GM21737 (cell line): ENCODE measurements around the gene NTM.

Experiments used
- ATAC-seq: cut with Tn5 transposase; IDR thresholded peaks from one replicate; pipeline ENCODE4 v1.9.1; 2021; ENCODE audit warnings: mild to moderate bottlenecking, moderate library complexity; ENCODE audit not compliant: unreplicated experiment

NTM gene

DNA sequence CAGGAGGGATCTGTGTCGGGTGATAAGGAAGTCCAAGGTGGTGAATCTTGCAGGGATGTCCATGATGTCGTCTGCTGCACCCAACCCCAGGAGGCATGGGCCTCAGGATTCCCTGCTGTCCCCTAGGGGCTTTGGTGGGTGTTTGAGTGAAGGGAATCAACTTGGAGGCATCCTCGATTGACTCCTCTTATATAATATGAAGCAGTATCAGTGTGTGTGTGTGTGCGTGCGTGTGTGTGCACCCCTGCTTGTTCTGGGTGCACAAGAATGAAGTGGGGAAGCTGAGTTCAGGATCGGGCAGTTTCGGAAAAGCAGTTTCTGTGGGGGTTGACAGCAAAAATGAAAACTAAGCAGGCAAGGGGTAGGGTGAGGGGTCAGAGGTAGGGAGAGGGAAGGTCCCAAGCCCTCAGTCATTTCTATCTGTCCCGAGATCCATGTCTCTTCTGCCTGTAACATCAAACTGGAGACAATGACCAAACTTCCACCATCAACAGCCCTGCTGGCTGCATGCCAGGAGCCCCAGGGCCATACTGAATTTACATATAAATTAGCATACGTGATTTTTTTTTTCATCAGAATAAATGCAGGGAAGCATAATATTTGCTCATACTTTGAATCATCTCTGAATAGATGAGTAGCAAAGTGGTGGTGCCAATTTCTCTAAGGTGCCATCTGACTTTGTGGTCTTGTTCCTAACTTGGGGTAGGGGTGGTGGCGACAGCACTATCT, 2.0 kb downstream of the NTM start:
- ATAC-seq = no peak

DNA sequence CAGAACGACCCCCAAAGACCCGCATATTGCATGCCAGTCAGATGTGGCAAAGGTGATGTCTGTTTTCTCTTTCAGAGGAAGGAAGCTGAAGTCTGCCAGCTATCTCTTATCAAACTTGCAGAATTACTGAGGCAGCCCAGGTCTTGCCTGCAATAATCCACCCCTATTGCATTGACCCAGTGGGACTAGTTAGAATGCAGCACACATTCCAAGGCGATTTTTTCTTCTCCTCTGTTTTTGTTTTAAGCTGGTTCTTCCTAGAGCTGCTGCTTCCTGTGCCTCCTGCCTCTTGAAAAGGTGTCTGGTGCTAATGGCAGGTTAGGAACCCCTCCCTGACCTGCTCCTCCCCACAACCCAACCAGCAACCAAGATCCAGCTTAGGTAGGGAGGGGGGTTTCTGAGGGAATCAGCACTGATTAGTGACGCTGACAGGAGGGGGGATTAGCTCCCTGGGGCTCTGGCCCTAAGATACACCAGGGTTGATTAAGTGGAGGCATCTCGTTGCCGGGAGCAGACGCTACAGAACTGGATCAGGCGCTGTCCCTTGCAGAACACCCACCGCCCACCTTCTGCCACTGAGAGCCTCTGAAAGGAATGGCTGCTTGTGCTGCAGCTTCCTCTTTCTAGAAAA, 2.8 kb downstream of the NTM start:
- no peak for ATAC-seq

DNA sequence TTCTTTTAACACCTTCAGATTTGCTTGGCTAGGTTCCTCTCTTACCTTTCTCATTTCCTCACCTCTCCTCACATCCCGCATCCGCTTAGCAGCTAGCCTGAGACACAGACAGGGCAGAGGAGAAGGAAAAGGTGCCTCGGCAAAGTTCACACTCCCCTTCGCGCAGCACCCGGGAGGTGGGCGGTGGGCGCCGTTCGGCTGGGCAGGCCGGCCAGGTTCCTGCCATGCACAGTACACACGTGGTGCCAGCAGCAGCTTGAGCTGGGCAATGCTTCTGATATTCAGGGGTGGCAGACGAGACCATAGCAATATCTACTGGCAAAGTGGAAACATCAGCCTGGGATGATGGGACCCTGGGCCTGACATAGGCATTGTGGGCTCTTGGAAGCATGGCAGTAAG, 3.3 kb downstream of the NTM start:
- no peak for ATAC-seq

DNA sequence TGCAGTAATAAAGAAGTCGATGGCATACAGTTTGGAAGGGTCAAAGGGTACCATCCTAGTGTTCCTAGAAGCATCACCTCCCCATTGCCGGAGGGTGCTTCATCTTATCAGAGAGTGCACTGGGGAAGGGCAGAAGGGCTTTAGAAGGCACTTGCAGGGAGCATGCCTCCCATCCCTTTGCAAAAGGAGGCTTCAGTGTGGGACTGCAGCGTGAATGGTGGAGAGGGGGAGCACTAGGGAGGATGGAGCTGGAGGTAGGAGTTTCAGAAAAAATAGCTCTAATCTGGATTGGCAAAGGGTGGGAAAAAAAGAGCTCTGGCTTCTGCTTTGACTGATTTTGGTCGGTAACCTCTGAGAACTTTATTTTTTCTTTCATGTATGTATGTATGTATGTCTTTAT, 5.0 kb downstream of the NTM start:
- no peak for ATAC-seq

DNA sequence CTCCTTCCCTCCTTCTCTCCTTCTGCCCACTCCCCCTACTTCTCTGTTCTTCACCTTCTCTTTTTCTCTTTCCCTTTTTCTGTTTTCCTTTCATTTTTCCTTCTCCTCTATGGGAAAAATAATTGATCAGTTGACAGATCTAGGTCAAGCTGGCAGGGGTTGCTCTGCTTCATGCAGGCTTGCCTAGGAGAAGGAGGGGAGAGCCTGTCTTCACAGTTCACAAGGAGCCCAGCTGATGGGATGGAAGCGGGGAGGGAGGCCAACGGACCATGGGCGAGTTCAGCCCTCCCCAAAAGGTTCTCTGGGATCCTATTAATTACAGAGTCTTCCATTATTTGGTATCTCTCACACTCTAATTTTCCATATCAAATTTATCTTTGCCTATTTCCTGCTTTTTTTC, 5.5 kb downstream of the NTM start:
- no peak for ATAC-seq

DNA sequence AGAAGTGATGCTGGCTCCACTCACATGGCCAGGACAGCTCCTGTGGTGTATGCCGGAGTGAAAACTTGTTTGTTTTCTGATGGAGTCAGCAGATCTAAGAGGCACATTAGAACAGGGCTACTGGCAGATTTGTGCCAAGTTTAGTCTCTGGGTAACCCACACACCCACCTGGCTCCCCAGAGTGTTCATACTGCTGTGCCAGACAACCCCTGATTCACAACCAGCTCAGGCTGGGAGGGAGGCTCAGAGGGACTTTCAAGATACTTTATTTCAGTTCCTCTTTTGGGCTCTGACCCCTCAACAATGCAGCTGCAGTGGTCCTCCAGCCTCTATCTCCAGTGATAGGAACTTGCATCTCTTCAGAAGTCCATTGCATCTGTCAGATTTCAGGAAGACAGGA, 8.5 kb downstream of the NTM start:
- ATAC-seq = peak; percentile 82

DNA sequence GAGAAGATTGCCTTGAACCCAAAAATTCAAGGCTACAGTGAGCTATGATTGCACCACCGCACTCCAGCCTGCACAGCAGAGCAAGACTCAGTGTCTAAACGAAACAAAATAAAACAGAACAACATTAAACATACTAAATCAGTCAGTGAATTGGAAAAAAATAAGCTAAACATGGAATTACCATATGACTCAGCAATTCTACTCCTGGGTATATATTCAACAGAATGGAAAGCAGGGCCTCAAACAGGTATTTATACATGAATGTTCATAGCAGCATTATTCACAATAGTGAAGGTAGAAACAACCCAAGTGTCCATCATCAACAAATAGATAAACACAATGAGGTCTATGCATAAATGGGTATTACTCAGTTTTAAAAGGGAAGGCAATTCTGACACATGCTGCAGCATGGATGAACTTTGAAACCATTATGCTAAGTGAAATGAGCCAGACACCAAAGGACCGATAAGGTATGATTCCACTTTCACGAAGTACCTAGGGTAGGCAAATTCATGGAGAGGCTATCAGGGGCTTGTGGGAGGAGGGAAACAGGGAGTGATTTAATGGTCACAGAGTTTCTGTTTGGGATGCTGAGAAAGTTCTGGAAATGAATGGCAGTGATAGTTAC, 15.5 kb downstream of the NTM start:
- no peak for ATAC-seq

DNA sequence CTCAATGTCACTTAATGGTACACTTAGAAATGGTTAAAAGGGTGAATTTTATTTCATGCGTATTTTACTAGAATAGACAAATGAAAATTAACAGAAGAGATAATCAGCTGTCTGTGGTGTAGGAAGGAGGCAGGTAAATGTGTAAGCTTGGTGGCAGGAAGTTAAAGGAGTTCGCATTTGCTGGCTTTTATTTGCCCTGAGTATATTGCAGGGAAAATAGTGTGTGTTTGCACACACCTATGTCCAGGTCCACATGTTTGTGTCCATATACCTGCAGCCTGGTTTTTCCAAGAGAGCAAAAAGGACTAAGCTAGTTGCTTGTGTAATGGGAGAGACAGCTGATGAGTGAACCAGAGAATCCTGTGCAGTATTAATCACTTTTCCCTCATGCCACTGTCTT, 16.0 kb downstream of the NTM start:
- no peak for ATAC-seq

DNA sequence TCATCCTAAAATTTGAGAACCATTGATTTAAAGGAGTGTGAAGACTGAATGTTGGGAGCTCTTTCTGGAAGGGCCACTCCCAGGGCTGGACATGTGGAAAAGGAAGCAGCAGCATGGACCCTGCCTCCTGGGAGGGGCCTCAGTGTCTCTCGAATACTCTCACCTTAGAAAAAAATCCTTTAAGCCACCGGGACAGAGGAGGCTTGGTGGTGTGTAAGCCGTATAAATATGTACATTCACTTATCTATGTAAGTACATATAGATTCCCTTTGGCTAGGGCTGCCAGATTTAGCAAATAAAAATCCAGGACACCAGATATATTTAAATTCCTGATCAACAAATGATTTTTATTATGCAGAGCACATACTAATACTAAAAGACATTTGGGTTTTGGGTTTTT, 17.6 kb downstream of the NTM start:
- ATAC-seq = no peak

DNA sequence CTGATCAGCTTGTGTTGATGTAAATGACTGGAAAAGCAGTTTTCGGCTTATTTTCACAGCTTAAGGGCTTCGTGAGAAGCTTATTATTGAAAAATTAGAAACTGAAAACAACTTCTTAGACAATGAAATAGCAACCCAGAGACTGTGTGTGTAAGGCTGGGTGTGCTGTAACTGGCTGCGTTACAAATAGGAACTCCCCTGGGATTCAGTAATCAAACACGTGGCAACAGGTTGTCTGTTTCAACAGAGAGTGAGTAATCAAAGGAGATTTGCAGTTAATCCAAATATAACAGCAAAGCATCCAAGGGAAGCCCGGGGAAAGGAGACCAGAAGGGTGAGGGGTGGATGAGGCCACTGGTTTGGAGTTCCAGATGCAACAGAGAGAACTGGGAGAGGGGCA, 19.2 kb downstream of the NTM start:
- no peak for ATAC-seq

DNA sequence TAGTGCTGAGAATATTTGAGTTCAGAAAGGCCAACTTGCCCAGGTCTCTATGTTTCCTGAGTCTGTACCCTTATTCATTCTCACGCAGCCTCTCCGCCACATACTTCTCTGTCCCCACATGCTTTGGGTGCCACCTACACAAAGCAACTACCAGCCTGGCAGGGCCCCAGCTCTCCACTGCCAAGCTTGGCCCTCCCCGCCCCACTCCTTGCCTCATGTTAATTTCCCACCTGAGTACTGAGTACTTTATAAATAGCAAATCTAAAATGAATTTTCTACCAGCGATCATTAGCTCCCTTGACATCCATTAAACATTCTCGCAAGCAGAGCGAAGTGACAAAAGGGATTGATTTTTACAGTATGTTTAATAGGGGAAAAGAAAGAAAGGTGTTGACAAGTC, 20.8 kb downstream of the NTM start:
- ATAC-seq = no peak

DNA sequence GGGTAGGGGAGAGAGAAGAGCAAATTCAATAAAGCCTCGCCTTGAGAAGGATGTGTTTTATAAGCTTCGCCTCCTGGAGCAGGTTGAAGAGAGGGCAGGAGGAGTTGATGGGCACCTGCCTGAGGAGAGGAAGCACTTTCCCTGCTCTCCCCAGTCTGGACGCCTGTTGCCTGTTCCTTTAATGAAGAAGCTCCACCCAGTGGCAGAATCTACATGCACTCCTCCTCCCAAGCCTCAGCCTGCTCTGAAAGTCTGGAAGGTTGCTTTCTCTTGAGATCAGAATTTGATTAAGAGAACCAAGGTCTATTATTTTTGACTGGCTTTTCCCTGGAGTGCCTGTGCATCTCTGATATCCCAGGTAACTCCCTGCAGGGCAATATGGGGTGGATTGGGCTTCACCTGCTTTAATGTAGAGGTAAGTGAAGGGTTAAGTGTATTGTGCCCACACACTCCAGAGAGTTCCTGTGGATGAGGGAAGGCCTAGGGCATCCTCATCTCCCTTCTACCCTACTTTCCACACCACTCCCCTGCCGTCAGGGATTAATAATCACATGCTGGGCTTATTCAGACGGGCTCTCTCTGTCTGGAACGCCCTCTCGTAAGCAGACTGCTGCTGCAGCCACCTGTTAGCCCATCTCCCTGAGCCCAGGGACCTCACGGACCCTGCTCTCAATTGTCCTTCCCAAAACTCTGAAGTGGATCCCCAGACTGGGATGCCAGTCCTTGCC, 22.3 kb downstream of the NTM start:
- no peak for ATAC-seq

DNA sequence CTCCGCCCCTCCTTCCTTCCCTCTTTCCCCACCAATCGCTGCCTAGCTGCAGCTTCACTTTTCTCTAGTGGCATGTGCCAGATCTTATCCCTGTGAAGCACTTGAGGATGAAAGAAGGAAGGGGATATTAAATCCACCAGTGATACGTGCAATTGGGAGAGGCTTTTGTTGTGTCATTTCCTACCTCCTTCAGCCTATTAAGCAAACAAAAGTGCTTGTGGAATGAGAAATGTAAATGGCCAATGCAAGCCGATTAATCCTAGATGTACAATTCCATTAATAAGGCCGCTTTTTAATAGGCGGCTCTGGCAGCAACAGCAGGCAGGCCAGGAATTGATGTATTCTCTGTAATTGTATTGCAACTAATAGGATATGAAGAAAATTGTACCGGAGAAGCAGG, 23.3 kb downstream of the NTM start:
- no peak for ATAC-seq

DNA sequence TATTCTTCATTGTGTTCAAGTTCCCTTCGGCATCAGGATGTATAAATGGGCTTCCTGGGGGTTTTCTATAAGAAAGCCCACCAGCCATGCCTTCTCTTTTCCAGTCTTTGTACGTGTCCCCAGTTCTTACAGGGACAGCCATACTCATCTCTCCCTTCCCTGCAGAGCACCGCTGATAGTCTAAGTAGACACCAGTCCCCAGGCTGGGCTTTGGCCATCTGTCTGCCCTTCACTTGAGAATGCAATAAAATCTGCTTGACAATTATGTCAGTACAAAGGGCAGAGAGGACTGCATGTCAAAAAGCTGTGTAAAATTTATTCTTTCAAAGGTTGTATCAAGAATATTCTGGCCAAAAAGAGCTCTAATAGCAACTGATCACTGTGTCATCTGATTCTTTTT, 27.3 kb downstream of the NTM start:
- ATAC-seq = no peak

DNA sequence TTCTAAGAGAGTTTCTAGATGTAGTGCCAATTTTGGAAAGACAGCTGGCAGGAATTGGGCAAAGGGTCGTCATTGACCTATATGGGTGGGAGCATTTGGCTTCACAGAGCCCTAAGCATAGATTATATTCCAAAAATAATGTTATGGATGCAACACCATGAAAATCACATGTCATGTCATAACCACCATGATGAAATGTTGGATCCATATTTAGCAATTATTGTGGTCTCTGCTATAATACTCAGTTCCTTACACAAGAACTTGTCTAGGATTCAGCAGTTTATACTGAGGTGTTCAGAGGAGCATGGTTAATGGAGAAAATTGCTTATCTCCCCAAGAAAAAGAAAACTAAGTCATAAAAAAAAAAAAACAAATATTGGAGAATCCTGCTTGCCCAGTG, 31.6 kb downstream of the NTM start:
- no peak for ATAC-seq

DNA sequence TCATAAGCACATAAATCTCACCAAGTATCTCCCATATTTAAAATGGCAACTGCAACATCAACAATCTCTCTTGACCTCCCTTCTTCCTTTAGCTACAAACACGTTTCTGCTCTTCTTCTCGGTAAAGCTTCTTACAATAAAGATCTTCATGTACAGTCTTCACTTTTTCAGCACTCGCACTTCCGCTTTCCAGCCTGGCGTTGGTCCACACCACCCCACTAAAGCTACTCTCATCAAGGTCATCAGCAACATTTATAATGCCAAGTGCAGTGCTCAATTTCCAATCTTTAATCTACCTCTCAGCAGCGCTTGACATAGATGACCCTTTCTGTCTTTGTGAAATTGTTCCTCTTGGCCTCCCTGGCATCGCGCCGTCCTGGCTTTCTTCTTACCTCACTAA, 33.6 kb downstream of the NTM start:
- no peak for ATAC-seq

DNA sequence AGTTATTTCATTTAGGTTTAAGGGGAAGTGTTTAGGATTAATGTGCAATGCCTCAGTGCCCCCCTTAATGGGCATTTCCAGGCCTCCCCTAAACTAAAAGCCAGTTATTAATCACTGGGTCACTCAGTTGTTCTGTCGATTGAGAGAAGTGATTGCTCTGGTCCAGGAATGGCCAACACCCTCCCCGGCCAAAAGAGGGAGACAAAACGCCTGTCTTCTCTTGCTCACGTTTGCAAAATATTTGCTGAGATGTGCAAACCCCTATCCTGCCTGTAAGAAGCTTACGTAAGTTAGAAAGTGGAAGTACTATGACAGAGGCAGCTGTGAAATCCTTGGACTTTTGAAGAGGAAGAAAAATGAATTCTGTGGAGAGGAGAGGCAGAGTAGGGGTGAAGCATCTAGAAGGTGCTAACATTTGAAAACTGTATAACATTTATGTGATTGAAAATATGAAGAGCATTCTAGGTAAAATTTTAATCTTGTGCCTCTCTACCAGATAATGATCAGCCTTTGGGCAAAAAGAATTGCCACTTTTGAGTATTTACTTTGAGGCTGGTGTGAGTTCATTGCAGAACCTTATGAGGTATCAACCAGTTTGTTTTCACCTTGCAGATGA, 37.7 kb downstream of the NTM start:
- no peak for ATAC-seq

DNA sequence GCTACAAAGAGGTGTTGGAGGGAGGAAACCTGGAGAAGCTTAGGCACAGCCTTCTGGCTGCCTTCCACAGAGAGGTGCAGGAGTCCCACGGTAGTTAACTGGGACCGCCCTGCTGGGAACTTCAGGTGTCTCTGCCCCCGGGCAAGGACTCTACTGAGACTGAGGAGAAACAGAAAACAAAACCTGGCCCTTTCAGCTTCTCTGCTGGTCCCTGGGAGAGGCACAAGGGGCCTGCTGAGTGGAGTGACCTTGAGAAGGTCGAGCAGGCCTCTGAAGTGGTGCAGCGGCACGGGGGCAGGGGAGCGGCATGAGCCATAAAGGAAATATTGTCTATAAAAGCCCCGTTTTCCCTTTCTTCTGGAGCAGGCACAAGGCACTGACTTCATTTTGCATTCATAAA, 38.9 kb downstream of the NTM start:
- ATAC-seq = no peak

DNA sequence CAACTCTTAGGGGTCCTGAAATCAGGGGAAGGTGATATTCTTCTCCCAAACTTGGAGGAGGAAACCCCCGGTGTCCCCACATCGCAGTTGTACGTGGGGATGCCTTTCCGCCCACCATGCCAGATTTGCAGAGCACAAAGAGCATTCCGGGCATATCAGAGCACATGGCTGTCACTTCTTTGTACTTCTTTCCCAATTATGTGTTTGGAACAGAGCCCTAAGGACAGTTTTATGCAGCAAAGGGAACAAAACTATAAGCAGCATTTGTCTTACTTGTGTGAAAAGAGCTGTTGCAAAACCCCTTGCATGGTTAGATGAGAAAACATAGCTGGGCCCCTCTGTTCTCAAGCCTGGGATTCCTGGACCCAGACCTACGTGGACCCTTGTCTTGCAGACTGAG, 41.2 kb downstream of the NTM start:
- no peak for ATAC-seq

DNA sequence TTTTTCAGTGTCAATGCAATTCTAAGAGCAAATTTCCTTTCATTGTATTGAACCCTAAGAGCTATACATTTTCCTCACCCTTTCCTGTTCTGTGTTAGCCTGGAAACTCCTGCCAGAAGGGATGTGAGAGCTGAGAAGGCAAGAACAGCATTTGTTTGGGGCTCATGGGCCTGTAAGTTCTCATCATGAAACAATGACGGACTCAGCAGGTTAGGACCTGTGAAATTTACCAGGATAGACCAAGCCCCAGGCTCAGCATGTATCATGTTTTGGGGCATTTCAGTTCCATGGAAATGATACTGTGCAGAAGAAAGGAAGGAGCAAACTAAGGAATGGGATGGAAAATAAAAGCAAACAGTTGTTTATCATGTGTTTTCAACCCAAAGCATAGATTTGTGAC, 41.6 kb downstream of the NTM start:
- ATAC-seq = no peak

DNA sequence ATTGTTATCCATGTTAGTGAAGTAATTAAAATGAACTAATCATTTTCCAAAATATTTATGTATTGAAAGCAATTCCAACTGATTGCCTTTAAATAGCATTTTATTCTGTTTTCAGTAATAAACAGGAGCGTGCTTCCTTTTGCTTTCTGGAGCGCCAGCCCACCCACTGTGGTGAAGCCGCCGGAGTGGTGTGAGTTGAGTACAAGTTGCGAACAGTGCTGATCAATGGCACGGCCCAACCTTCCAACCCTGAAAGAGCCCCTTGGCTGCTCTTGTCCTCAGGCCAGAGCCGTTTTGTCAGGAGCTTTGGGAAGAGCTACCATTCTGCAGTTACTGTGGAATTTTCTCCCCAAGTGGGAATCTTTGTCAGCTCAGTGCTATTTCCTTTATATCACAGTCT, 42.8 kb downstream of the NTM start:
- no peak for ATAC-seq
